Measurements from ENCODE around the gene CADM3. TPM values are rescaled to one million over a fixed set of nuclear protein-coding genes. Genes with fewer than 3 reads are reported as not detected.

The CADM3 gene
- total RNA-seq, 1 experiment from 2014 or later, result 2.1 TPM

DNA sequence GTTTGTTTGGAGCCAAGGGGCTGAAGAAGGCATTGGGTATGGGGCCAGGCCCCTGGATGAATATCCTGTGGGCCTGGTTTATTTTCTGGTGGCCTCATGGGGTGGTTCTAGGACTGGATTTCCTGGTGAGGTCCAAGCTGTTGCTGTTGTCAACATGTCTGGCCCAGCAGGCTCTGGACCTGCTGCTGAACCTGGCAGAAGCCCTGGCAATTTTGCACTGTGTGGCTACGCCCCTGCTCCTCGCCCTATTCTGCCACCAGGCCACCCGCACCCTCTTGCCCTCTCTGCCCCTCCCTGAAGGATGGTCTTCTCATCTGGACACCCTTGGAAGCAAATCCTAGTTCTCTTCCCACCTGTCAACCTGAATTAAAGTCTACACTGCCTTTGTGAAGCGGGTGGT lies 34.7 kb downstream of the CADM3 start:
- DNase-seq, result no peak
- Histone ChIP-seq H3K27me3 (ENCODE audit: control insufficient read depth, insufficient read depth, low read length) (peaks cover 2% of the 10 kb centered on the region; the same call in 1 of the 2 replicates), H3K36me3 (replicated peaks; ENCODE audit: control insufficient read depth, insufficient read depth, low read length) (no peaks in the 10 kb centered on the region), H3K4me3 (ENCODE audit: insufficient read depth, low read depth, low read length) (no peak overlapping the region)

DNA sequence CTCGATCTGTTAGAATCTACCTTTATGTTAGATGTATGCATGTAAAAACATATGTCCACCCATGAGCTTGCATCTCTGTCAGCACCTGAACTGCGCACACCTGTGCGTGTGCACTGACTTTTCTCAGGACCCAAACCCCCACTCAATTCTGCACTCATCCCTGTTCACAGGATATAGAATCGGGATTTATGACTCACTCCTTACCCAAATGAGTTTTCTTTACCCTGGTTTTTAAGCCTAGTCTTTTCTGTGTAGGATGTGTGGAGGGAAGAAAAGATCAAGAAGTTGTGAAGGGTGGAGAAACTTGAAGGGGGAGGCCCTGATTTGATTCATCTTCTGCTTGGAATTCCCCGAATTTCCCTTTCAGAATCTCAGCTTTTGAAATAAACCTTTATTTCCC lies 35.7 kb downstream of the CADM3 start:
- Histone ChIP-seq H3K27me3 (ENCODE audit: control insufficient read depth, insufficient read depth, low read length) (peaks cover 2% of the 10 kb centered on the region; the same call in 1 of the 2 replicates), H3K4me3 (ENCODE audit: insufficient read depth, low read depth, low read length) (no peak overlapping the region), H3K36me3 (replicated peaks; ENCODE audit: control insufficient read depth, insufficient read depth, low read length) (no peaks in the 10 kb centered on the region)
- DNase-seq, result no peak

DNA sequence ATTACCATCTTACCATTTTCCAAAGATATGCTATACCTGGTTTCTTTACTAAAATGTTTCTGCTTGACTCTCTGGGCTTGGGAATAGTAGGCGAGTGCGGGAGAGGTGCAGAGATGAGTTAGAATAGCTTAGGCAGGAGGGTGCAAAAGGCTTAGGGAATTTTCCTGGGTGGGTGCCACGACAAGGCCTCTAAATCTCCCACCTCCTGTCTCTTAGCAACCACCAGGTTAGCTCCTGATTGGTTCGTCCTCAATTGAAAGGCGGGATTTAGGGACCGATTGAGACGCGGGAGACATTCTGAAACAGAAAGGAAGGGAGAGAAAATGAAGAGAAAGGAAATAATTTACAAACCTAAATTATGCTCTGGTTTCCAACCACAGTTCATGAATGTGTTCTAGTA lies 36.4 kb downstream of the CADM3 start:
- Histone ChIP-seq H3K27me3 (ENCODE audit: control insufficient read depth, insufficient read depth, low read length) (peaks cover 2% of the 10 kb centered on the region; the same call in 1 of the 2 replicates), H3K4me3 (ENCODE audit: insufficient read depth, low read depth, low read length) (no peak overlapping the region), H3K36me3 (replicated peaks; ENCODE audit: control insufficient read depth, insufficient read depth, low read length) (no peaks in the 10 kb centered on the region)
- peak; percentile 68 for DNase-seq

DNA sequence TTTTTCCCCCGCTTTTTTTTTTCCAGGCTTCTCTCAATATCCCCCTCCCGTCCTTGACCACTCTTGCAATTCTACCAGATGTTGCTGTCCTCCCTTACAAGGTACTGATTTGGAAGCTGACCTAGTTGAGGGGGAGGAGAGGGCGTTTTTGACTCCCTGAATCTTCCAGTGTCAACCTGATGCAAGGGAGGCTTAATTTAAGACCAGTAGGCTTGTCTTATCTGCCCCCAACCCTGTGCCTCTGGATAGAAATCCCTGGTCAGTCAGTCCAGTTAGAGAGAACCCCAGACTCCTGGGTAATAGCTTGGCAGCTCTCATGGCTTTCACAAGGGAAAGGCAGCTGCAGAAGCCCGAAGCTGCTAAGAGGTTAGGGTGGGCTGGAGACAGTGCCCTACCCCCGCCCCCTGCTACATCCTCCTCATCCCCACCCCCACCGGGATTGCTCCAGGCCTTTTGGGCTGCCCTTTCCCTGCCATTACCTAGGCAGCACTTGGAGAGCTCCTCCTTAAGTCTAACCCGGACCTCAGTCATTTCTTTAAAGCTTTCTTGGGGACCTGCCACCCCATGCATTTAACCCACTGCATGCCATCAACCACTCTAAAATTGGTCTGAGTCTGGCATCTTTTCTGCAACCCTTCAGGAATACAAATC lies 36.9 kb downstream of the CADM3 start:
- Histone ChIP-seq H3K36me3 (replicated peaks; ENCODE audit: control insufficient read depth, insufficient read depth, low read length) (no peaks in the 10 kb centered on the region), H3K4me3 (ENCODE audit: insufficient read depth, low read depth, low read length) (no peak overlapping the region), H3K27me3 (ENCODE audit: control insufficient read depth, insufficient read depth, low read length) (peaks cover 2% of the 10 kb centered on the region; the same call in 1 of the 2 replicates)
- peak; percentile 72 for DNase-seq

DNA sequence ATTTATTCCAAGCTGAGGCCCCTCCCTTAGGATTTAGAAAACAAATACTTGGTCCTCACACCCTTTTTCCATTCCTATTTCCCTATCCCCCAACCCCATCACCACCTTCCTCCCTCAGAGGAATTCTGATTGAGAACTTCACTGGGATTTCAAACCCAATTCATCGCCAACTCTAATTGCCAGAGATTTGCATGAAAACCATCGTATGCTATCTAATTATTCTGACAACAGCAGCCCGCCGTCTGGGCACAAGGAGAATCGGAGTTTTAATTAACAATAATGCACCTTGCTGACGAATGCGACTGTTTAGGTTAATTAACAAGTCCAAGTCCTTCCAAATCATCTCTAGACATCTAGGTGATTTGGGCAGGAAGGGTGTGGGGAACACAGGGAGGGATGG lies 37.6 kb downstream of the CADM3 start:
- Histone ChIP-seq H3K27me3 (ENCODE audit: control insufficient read depth, insufficient read depth, low read length) (peaks cover 2% of the 10 kb centered on the region; the same call in 1 of the 2 replicates), H3K36me3 (replicated peaks; ENCODE audit: control insufficient read depth, insufficient read depth, low read length) (no peaks in the 10 kb centered on the region), H3K4me3 (ENCODE audit: insufficient read depth, low read depth, low read length) (no peak overlapping the region)
- no peak for DNase-seq

DNA sequence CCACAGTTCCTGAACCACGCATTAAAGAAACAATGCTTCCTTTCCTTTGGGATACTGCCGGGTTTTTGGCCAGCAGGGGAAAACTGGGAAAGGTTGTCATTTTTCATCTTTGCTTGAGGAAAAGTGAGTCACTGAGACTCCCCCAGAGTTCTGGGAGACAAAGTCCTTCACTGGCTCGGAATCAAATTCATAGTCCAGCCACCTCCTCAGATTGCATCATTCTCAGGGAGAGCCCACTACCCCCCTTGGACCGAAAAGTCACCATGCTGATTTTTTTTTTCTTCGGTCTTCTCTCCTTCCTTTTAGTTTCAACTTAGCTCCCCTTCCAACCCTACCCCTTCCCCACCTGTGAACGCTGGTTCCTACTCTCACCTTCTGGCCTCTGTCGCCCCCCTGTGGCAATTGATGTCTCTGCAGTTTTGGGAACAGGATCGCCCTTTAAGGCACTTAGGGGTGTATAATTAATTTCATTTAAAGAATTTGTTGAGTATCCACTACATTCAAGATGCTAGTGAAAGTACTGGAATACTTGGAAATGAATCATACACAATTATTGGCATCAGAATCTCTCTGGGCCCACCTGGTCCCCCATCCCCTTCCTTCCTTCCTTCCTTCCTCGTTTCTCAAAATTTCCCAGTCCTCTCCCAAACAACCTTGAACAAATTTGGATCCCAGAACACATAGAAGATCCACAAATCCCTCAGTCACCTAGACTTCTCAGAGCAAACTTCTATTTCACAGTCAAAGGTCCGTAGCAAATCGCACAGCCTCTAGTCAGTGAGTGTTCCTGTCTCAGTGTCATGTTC lies 40.1 kb downstream of the CADM3 start:
- peaks cover 2% of the 10 kb centered on the region; the same call in 1 of the 2 replicates for H3K27me3 ChIP-seq (ENCODE audit: control insufficient read depth, insufficient read depth, low read length)
- H3K4me3 ChIP-seq (ENCODE audit: insufficient read depth, low read depth, low read length), result no peak overlapping the region
- H3K36me3 ChIP-seq (replicated peaks; ENCODE audit: control insufficient read depth, insufficient read depth, low read length), result no peaks in the 10 kb centered on the region
- DNase-seq, result peak; percentile 66

DNA sequence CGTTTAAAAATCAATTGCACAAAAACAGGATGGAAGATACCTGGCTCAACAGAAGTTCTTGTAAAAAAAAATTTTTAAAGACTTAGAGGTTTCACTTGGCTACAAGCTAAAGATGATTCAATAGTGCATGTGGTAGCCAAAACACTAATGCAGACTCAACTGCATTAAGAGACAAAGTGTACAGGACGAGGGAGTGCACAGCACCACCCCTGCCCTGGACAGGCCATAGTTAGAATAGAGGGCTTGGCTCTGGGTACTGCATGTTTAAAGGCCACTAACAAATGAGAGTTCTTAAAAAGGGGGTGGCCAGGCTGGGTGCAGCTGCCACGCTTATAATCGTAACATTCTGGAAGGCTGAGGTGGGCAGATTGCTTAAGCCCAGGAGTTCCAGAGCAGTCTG lies 41.2 kb downstream of the CADM3 start:
- Histone ChIP-seq H3K36me3 (replicated peaks; ENCODE audit: control insufficient read depth, insufficient read depth, low read length) (no peaks in the 10 kb centered on the region), H3K4me3 (ENCODE audit: insufficient read depth, low read depth, low read length) (no peak overlapping the region), H3K27me3 (ENCODE audit: control insufficient read depth, insufficient read depth, low read length) (no peaks in the 10 kb centered on the region; the same call in 1 of the 2 replicates)
- DNase-seq, result no peak

DNA sequence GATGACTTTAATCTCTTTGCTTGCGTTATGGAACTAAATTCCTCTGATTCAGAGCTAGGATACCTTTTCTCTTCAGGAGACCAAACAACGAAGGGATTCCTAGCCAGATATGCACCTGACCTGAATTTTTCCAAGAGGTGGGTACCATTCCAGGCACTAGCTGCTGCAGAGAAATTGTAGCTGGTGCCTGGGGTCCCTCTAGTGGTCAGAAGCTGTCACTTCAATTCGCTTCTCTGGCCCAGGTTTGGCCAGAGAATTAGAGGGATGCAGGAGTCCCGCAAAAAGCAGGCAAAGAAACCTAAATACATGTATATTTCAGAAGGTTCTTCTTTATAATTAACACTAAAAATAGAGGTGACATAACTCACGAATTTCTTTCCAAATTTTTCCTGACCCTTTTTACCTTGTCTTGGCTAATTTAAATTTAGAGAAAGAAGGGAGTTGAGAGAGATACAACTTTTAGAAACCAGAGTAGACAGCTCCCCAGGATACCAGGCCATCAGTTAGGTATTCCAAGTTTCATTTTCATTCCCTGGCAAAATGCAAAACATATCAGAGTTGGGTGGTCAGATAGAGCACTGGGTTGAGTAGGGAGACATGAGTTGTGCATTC lies 42.8 kb downstream of the CADM3 start:
- DNase-seq, result peak; percentile 54
- no peaks in the 10 kb centered on the region; the same call in 1 of the 2 replicates for H3K27me3 ChIP-seq (ENCODE audit: control insufficient read depth, insufficient read depth, low read length)
- H3K36me3 ChIP-seq (replicated peaks; ENCODE audit: control insufficient read depth, insufficient read depth, low read length), result no peaks in the 10 kb centered on the region
- no peak overlapping the region for H3K4me3 ChIP-seq (ENCODE audit: insufficient read depth, low read depth, low read length)

DNA sequence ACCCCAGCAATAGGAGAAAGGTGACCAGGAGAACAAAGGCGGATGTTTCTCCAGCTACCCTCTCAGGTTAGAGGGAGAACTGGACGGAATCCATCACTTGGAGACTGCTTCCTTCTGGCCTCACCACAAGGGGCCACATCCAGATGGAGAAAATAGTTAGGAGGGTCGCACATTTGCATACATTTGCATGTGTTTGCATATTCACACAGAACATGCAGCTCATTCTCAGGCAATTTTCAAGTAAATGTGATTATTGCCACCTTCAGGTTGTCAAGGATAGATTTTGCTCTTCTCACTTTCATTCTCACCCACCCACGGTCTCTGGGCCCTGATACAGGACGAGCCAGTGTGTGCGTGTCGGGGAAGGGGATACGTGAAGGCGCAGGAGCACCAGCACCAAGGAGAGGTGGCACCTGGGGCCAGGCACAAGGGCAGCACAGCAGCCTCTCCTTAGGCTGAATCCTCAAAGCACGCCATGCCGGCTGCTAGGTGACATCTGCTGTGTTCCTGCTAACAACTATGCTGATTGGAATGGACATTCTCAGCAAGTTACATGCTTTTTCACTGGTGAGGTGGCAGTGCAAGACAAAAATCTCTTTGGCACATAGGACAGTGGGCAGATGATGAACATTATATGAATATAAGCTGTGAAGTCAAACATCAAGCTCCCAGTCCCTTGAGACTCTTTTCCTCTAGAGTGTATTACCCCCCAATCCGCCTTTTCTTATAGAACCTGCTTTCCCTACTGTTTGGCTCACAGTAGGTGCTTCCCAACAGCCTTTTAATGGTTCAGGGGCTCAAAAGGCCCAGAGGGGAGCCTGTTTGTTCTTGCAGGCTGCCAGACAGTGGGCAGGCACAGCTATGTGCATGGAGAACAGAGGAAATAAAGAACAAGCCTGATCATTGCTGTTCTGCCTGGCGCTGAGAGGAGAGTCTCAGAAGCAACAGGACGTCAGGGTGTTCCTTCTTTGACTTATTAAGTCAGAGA lies 47.5 kb downstream of the CADM3 start:
- DNase-seq, result peak; percentile 38
- H3K36me3 ChIP-seq (replicated peaks; ENCODE audit: control insufficient read depth, insufficient read depth, low read length), result no peaks in the 10 kb centered on the region
- H3K27me3 ChIP-seq (ENCODE audit: control insufficient read depth, insufficient read depth, low read length), result no peaks in the 10 kb centered on the region
- no peak overlapping the region for H3K4me3 ChIP-seq (ENCODE audit: insufficient read depth, low read depth, low read length)

DNA sequence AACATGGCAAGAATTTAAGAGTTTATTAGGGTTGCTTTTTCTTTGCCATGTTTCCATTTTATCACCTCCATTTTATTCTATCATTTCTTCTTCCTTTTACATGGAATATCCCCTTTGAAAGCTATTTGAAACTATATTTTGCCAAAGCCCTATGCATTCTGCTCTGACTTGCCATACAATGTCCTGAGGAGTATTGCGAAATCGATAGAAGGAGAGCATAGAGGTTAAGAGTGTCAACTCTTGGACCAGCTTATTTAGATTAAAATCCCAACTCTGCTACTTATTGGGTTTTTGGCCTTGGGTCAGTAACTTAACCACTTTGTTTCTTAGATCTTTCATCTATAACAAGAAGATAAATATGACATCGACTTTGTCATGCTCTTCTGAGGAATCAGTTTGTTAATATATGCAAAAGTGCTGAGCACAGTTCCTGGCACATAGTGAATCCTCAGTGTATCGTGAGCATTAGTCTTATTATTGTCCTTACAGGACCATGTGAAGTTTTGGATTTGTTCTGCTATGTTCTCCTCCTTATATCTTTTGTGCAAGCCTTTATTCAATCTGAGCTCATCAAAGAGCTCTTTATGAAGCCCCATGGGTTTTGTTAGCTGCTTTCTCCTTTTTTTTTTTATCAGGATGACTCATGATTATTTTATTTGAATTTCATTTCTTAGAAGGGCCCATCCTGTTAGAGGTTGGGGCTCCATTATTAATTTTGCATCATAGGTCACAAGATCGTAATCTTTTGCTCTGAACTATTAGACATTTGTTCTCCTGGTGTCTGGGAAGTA lies 50.9 kb downstream of the CADM3 start:
- no peaks in the 10 kb centered on the region for H3K27me3 ChIP-seq (ENCODE audit: control insufficient read depth, insufficient read depth, low read length)
- no peak overlapping the region for H3K4me3 ChIP-seq (ENCODE audit: insufficient read depth, low read depth, low read length)
- H3K36me3 ChIP-seq (replicated peaks; ENCODE audit: control insufficient read depth, insufficient read depth, low read length), result no peaks in the 10 kb centered on the region
- DNase-seq, result no peak

DNA sequence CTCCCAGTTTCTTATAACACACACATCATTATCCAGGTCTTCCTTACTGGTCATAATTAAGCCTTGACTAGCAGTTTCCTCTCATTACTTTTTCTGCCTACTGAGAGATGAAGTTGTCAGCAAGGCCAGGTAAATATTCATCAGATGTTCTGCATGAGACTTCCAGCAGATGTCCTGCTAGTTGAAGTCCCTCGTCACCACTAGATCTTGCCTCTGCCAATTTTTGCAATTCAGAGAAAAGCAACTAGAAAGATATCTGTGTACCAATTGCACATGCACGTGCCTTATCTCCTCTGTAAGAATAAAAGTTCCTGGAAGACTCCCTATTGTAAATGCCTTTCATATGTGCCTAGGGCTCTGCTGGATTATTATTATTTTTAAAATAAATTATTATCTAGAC lies 51.6 kb downstream of the CADM3 start:
- Histone ChIP-seq H3K27me3 (ENCODE audit: control insufficient read depth, insufficient read depth, low read length) (no peaks in the 10 kb centered on the region), H3K4me3 (ENCODE audit: insufficient read depth, low read depth, low read length) (no peak overlapping the region), H3K36me3 (replicated peaks; ENCODE audit: control insufficient read depth, insufficient read depth, low read length) (no peaks in the 10 kb centered on the region)
- DNase-seq, result no peak

DNA sequence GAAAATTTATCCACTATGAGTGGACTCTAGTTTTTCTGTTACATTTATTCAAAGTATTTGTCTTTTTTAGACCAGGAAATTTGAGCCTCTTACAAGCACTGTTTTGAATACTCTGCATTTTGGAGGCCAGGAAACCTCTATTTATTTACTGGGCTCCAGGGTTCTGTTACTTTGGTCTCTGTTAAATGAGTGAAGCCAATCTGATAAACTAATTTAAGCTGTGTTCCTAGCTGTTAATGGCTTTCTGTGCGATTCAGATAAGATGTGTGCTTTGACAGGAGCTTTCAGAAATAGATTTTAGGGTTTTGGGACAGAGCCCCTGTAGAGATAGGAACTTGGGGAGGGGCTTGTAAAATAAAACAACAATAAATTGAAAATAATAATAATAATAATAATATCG lies 57.1 kb downstream of the CADM3 start:
- H3K36me3 ChIP-seq (replicated peaks; ENCODE audit: control insufficient read depth, insufficient read depth, low read length), result no peaks in the 10 kb centered on the region
- no peaks in the 10 kb centered on the region for H3K27me3 ChIP-seq (ENCODE audit: control insufficient read depth, insufficient read depth, low read length)
- no peak for DNase-seq
- no peak overlapping the region for H3K4me3 ChIP-seq (ENCODE audit: insufficient read depth, low read depth, low read length)

DNA sequence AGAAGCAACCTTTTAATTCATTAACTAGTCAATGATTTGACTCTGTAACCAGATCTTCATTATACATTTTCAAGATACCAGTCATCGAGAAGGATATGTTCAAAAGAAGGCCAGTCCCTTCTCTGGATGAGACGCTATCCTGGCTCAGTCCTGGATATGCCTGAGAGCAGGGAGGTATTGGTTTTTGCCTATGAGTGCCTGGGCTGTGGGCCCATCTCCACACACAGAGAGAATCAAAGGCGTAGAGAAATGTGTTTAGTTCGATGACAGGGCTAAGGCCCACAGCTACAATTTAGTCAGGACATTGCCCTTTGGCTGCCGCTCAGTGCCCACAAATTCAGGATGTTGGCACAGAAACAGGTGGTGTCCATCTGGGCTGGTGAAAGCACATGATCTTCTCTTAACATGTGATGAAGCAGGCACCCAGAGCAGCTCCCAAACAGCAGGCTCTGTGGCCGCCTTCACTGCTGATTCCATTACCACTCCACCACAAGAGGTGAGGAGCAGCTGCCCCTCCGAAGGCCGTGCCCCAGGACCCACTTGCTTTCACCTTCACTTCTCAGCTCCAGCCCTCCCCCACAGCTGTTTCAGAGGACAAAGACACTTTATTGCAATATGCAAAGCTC lies 58.0 kb downstream of the CADM3 start:
- Histone ChIP-seq H3K27me3 (ENCODE audit: control insufficient read depth, insufficient read depth, low read length) (no peaks in the 10 kb centered on the region), H3K4me3 (ENCODE audit: insufficient read depth, low read depth, low read length) (no peak overlapping the region), H3K36me3 (replicated peaks; ENCODE audit: control insufficient read depth, insufficient read depth, low read length) (no peaks in the 10 kb centered on the region)
- no peak for DNase-seq

All from H7 (cell line).